GM19395 (cell line): ENCODE measurements around the gene UBAP2.

ENCODE experiments used
- ATAC-seq: cut with Tn5 transposase; IDR thresholded peaks from one replicate; pipeline ENCODE4 v1.9.1; 2021; ENCODE audit warnings: mild to moderate bottlenecking, moderate library complexity; ENCODE audit not compliant: unreplicated experiment

UBAP2 gene

GRCh38 chr9:33924978-33925797 is 123.5 kb downstream of the UBAP2 start:
- ATAC-seq, result no peak

- no peak for ATAC-seq
Measured at GRCh38 chr9:33923998-33924701, 124.5 kb downstream of the UBAP2 start.

- no peak for ATAC-seq
Measured at GRCh38 chr9:33923079-33923478, 125.6 kb downstream of the UBAP2 start.

GRCh38 chr9:33921967-33922895 is 126.5 kb downstream of the UBAP2 start:
- no peak for ATAC-seq

- no peak for ATAC-seq
Measured at GRCh38 chr9:33919276-33919897, 129.3 kb downstream of the UBAP2 start.

- ATAC-seq, result no peak
Measured at GRCh38 chr9:33917036-33917435, 131.7 kb downstream of the UBAP2 start.

- ATAC-seq, result no peak
Measured at GRCh38 chr9:33914887-33915628, 133.6 kb downstream of the UBAP2 start.

- no peak for ATAC-seq
Measured at GRCh38 chr9:33913541-33913940, 135.1 kb downstream of the UBAP2 start.

- no peak for ATAC-seq
Measured at GRCh38 chr9:33908749-33909148, 139.9 kb downstream of the UBAP2 start.

- ATAC-seq, result no peak
Measured at GRCh38 chr9:33908114-33908513, 140.6 kb downstream of the UBAP2 start.

GRCh38 chr9:33907347-33907746 is 141.3 kb downstream of the UBAP2 start:
- ATAC-seq, result no peak

- ATAC-seq, result no peak
Measured at GRCh38 chr9:33906769-33907168, 141.9 kb downstream of the UBAP2 start.

GRCh38 chr9:33905137-33905536 is 143.6 kb downstream of the UBAP2 start:
- no peak for ATAC-seq

- ATAC-seq, result no peak
Measured at GRCh38 chr9:33903157-33903780, 145.4 kb downstream of the UBAP2 start.

GRCh38 chr9:33894316-33894715 is 154.4 kb downstream of the UBAP2 start:
- ATAC-seq, result no peak

- no peak for ATAC-seq
Measured at GRCh38 chr9:33893861-33894260, 154.8 kb downstream of the UBAP2 start.

- no peak for ATAC-seq
Measured at GRCh38 chr9:33885948-33886347, 162.7 kb downstream of the UBAP2 start.

- no peak for ATAC-seq
Measured at GRCh38 chr9:33884856-33885701, 163.6 kb downstream of the UBAP2 start.

- ATAC-seq, result no peak
Measured at GRCh38 chr9:33881635-33882034, 167.1 kb downstream of the UBAP2 start.
